ENCODE data around the gene FAM131C.

FAM131C gene

GRCh38 chr1:16055613-16056520 is 17.6 kb downstream of the FAM131C start:
- peak; percentile 49 for TF ChIP-seq CTCF (IDR thresholded peaks at IDR 0.05)

GRCh38 chr1:16054598-16055540 is 18.6 kb downstream of the FAM131C start:
- TF ChIP-seq CTCF (IDR thresholded peaks at IDR 0.05), result no peak

- TF ChIP-seq CTCF (IDR thresholded peaks at IDR 0.05), result no peak
Measured at GRCh38 chr1:16053781-16054502, 19.5 kb downstream of the FAM131C start.

- no peak for TF ChIP-seq CTCF (IDR thresholded peaks at IDR 0.05)
Measured at GRCh38 chr1:16051039-16051438, 22.4 kb downstream of the FAM131C start.

GRCh38 chr1:16050328-16050727 is 23.1 kb downstream of the FAM131C start:
- no peak for TF ChIP-seq CTCF (IDR thresholded peaks at IDR 0.05)

GRCh38 chr1:16048573-16049189 is 24.8 kb downstream of the FAM131C start:
- TF ChIP-seq CTCF (IDR thresholded peaks at IDR 0.05), result no peak

All from LNCAP (cell line).